Loucy (cell line): ENCODE measurements around the gene PHGDH.

Source experiments
- CTCF ChIP-seq: fragments of 200-600 bp; sonication (generic); conservative IDR thresholded peaks from 2 replicates; pipeline ENCODE4 v1.5.1; 2014; ENCODE audit warnings: mild to moderate bottlenecking, antibody characterized with exemption, low read length
- EZH2phosphoT487 ChIP-seq: fragments of 200-600 bp; IDR thresholded peaks from 2 replicates; pipeline ENCODE4 v1.6.1; 2018; ENCODE audit warnings: antibody characterized with exemption, mild to moderate bottlenecking, moderate library complexity, borderline replicate concordance

DNA sequence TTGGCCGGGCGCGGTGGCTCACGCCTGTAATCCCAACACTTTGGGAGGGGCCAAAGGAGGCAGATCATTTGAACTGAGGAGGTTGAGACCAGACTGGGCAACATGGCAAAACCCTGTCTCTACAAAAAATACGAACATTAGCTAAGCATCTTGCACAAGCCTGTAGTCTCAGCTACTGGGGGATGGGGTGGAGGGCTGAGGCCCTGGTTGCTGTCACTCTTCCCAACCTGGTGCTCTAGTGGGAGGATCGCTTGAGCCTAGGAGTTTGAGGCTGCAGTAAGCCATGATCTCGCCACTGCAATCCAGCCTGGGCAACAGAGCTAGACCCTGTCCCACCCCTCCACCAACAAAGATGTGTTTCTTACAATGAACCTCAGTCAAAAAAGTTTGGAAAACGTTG lies 2.8 kb downstream of the PHGDH start:
- TF ChIP-seq CTCF = no peak
- no peak for TF ChIP-seq EZH2phosphoT487
